MM.1S (cell line): Measurements from ENCODE around the gene ITPR1.

Experiments used
- EZH2 ChIP-seq: fragments of 300-600 bp; sonication (generic); optimal IDR thresholded peaks from 2 replicates; pipeline ENCODE3; 2017; ENCODE audit warnings: low read depth, mild to moderate bottlenecking, antibody characterized with exemption, low read length, mixed read lengths
- TF ChIP-seq, protein P1 (sequence below): fragments of 300-600 bp; sonication (generic); IDR thresholded peaks from 2 replicates; pipeline ENCODE4 v1.5.1; 2016; ENCODE audit warnings: antibody characterized with exemption, low read length, mixed read lengths

DNA sequence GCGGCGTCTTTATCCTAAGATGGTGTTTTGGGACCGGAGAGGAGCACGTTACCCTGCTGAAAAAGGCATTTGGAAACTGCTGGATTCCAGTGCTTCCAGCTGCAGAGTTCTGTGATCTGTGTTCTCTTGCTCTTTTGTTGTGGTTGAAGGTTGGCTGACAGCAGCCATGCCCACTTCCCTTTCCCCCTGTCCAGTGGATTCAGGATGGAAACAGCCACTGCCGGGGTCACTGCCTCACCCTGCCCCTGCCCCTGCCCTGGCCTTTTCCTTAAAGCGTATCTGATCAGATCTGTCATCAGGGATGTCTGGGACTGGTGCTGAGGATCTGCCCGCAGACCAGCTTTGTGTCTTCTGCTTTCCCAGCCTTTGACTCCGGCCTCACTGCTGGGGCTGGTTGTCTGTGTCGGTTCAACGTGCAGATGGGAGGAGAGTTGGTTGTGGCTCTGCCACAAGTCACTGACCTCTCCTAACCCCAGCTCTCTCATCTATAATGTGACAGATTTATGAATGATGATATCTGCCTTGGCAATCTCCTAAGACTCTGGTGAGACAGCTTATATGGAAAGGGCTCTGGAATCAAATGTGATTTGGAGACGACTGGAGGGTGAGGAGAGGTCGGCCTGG, 266.7 kb downstream of the ITPR1 start:
- TF ChIP-seq, protein P1, sequence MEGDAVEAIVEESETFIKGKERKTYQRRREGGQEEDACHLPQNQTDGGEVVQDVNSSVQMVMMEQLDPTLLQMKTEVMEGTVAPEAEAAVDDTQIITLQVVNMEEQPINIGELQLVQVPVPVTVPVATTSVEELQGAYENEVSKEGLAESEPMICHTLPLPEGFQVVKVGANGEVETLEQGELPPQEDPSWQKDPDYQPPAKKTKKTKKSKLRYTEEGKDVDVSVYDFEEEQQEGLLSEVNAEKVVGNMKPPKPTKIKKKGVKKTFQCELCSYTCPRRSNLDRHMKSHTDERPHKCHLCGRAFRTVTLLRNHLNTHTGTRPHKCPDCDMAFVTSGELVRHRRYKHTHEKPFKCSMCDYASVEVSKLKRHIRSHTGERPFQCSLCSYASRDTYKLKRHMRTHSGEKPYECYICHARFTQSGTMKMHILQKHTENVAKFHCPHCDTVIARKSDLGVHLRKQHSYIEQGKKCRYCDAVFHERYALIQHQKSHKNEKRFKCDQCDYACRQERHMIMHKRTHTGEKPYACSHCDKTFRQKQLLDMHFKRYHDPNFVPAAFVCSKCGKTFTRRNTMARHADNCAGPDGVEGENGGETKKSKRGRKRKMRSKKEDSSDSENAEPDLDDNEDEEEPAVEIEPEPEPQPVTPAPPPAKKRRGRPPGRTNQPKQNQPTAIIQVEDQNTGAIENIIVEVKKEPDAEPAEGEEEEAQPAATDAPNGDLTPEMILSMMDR, result no peak
- TF ChIP-seq EZH2, result no peak
